ENCODE data around the gene GNB5. TPM values are rescaled to one million over a fixed set of nuclear protein-coding genes. Genes with fewer than 3 reads are reported as not detected.

GNB5 gene
- total RNA-seq, 1 donor from 2014 or later: 25.6 TPM

DNA sequence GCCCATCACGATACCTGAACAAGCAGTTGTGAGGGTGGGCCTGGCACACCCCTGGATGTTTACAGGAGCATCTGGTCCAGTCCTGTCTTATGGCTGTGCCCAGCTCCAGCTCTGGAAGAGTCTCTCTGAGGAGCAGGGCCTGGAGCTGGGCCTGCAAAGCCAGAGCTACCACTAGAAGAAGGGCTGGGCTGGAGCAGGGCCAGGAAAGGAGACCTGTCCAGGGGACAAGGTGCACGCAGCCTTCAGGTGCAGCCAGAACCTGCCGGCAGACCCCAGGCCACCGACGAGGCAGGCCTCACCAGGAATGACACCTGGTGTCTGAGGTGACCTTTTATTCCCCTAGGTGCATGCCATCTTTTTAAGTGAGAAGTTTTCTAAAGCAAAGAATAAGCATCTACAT is 70.2 kb downstream of the GNB5 start:
- Mint-ChIP-seq H3K36me3 (ENCODE audit: low read depth, unreplicated experiment) (peaks cover 2% of the 10 kb centered on the region), H3K27me3 (ENCODE audit: low read depth, unreplicated experiment) (no peaks in the 10 kb centered on the region), H3K9me3 (ENCODE audit: unreplicated experiment) (no peaks in the 10 kb centered on the region), H3K4me3 (ENCODE audit: unreplicated experiment) (no peak overlapping the region), H3K27ac (ENCODE audit: unreplicated experiment) (no peak overlapping the region), H3K4me1 (ENCODE audit: low read depth, unreplicated experiment) (peaks cover 17% of the 10 kb centered on the region)
- FAIRE-seq (no peak), DNase-seq (ENCODE audit: low read depth) (no peak)
- H4K20me1 ChIP-seq (ENCODE audit: insufficient read depth, low read length): no peaks in the 10 kb centered on the region
- no peaks in the 10 kb centered on the region for H3K9me3 ChIP-seq (ENCODE audit: insufficient read depth, low read depth, low read length)
- H3K4me1 ChIP-seq (ENCODE audit: insufficient read depth, low read length): peaks cover 9% of the 10 kb centered on the region
- H3K9ac ChIP-seq (ENCODE audit: low read length): no peak overlapping the region
- no peak overlapping the region for H3K27ac ChIP-seq (ENCODE audit: low read depth, low read length)
- H3K36me3 ChIP-seq (ENCODE audit: insufficient read depth, low read length): no peaks in the 10 kb centered on the region
- H3K27me3 ChIP-seq (ENCODE audit: insufficient read depth, low read length): no peaks in the 10 kb centered on the region
- H3K4me2 ChIP-seq (ENCODE audit: low read length): no peak overlapping the region
- no peaks in the 10 kb centered on the region for H3K79me2 ChIP-seq (ENCODE audit: insufficient read depth, low read length)
- no peak overlapping the region for H2AFZ ChIP-seq (ENCODE audit: low read depth, low read length)
- no peak for TF ChIP-seq EZH2 (IDR thresholded peaks at IDR 0.05; ENCODE audit: insufficient read depth, low read length)
- TF ChIP-seq, protein P1, sequence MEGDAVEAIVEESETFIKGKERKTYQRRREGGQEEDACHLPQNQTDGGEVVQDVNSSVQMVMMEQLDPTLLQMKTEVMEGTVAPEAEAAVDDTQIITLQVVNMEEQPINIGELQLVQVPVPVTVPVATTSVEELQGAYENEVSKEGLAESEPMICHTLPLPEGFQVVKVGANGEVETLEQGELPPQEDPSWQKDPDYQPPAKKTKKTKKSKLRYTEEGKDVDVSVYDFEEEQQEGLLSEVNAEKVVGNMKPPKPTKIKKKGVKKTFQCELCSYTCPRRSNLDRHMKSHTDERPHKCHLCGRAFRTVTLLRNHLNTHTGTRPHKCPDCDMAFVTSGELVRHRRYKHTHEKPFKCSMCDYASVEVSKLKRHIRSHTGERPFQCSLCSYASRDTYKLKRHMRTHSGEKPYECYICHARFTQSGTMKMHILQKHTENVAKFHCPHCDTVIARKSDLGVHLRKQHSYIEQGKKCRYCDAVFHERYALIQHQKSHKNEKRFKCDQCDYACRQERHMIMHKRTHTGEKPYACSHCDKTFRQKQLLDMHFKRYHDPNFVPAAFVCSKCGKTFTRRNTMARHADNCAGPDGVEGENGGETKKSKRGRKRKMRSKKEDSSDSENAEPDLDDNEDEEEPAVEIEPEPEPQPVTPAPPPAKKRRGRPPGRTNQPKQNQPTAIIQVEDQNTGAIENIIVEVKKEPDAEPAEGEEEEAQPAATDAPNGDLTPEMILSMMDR (IDR thresholded peaks at IDR 0.05; ENCODE audit: insufficient read depth, low read depth, low read length): no peak
- H3K4me3 ChIP-seq (ENCODE audit: insufficient read depth, low read depth, low read length): no peak overlapping the region

DNA sequence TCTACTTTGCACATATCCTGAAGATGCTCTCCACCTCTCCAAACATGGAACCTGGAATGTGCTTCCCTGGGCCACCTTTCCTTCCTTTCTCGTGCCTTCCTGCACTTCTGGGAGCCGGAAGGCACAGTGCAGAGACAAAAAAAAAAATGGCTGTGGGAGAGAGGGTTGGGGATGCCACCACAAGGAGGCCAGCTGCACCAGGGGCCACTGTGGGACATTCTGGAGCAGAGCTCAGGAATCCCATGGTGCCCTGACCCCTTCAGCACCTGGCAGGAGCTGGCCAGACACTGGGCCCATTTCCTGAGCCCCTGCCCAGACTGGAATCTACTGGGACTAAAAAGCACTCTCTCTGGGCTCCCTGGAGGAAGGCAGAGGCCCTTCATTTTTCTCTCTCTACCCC is 70.7 kb downstream of the GNB5 start:
- no peak overlapping the region for H3K27ac ChIP-seq (ENCODE audit: low read depth, low read length)
- no peaks in the 10 kb centered on the region for H3K36me3 ChIP-seq (ENCODE audit: insufficient read depth, low read length)
- Mint-ChIP-seq H3K9me3 (ENCODE audit: unreplicated experiment) (no peaks in the 10 kb centered on the region), H3K27me3 (ENCODE audit: low read depth, unreplicated experiment) (no peaks in the 10 kb centered on the region), H3K4me3 (ENCODE audit: unreplicated experiment) (no peak overlapping the region), H3K36me3 (ENCODE audit: low read depth, unreplicated experiment) (peaks cover 1% of the 10 kb centered on the region), H3K4me1 (ENCODE audit: low read depth, unreplicated experiment) (peaks cover 17% of the 10 kb centered on the region), H3K27ac (ENCODE audit: unreplicated experiment) (no peak overlapping the region)
- H3K4me3 ChIP-seq (ENCODE audit: insufficient read depth, low read depth, low read length): no peak overlapping the region
- no peak overlapping the region for H3K4me2 ChIP-seq (ENCODE audit: low read length)
- no peaks in the 10 kb centered on the region for H4K20me1 ChIP-seq (ENCODE audit: insufficient read depth, low read length)
- H3K9me3 ChIP-seq (ENCODE audit: insufficient read depth, low read depth, low read length): no peaks in the 10 kb centered on the region
- H3K79me2 ChIP-seq (ENCODE audit: insufficient read depth, low read length): no peaks in the 10 kb centered on the region
- FAIRE-seq: no peak
- no peaks in the 10 kb centered on the region for H3K27me3 ChIP-seq (ENCODE audit: insufficient read depth, low read length)
- H2AFZ ChIP-seq (ENCODE audit: low read depth, low read length): no peak overlapping the region
- no peak overlapping the region for H3K9ac ChIP-seq (ENCODE audit: low read length)
- no peak for DNase-seq (ENCODE audit: low read depth)
- peaks cover 9% of the 10 kb centered on the region for H3K4me1 ChIP-seq (ENCODE audit: insufficient read depth, low read length)
- TF ChIP-seq, protein P1 (IDR thresholded peaks at IDR 0.05; ENCODE audit: insufficient read depth, low read depth, low read length): no peak
- no peak for TF ChIP-seq EZH2 (IDR thresholded peaks at IDR 0.05; ENCODE audit: insufficient read depth, low read length)

DNA sequence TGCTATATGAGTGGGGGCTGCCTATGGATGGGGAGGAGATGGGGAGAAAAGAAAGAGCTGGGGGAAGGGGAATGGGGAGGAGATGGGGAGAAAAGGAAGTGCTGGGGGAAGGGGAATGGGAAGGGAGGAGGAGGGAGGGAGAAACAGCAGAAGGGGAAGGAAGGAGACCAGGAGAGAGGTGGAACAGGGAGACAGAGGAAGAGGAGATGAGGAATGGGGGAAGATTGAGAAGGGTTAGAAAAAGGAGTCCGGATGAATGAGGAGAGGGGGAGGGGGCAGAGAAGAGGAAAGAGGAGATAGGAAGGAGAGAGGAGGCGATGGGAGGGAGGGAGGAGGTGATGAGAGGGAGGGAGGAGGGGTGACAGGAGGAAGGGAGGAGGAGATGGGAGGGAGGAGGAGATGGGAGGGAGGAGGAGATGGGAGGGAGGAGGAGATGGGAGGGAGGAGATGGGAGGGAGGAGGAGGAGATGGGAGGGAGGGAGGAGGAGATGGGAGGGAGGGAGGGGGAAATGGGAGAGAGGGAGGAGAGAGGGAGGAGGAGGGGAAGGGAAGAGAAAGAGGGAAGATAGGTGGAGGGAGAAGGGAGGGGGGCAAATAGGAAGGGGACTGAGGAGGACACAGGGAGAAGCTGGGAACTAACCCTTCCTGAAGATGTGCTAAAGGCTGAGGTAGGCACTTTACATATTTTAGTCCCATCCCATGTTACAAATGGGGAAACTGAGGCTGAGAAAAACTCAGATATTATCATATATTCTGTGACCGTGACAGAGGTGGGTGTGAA is 72.0 kb downstream of the GNB5 start:
- H3K9me3 ChIP-seq (ENCODE audit: insufficient read depth, low read depth, low read length): no peaks in the 10 kb centered on the region
- no peaks in the 10 kb centered on the region for H4K20me1 ChIP-seq (ENCODE audit: insufficient read depth, low read length)
- H3K27ac ChIP-seq (ENCODE audit: low read depth, low read length): no peak overlapping the region
- no peak overlapping the region for H3K27ac Mint-ChIP-seq (ENCODE audit: unreplicated experiment)
- H3K9ac ChIP-seq (ENCODE audit: low read length): no peak overlapping the region
- no peak overlapping the region for H3K4me3 Mint-ChIP-seq (ENCODE audit: unreplicated experiment)
- DNase-seq (ENCODE audit: low read depth) (no peak), FAIRE-seq (no peak)
- TF ChIP-seq EZH2 (IDR thresholded peaks at IDR 0.05; ENCODE audit: insufficient read depth, low read length): no peak
- TF ChIP-seq, protein P1 (IDR thresholded peaks at IDR 0.05; ENCODE audit: insufficient read depth, low read depth, low read length): no peak
- peaks cover 9% of the 10 kb centered on the region for H3K4me1 Mint-ChIP-seq (ENCODE audit: low read depth, unreplicated experiment)
- no peaks in the 10 kb centered on the region for H3K36me3 Mint-ChIP-seq (ENCODE audit: low read depth, unreplicated experiment)
- no peak overlapping the region for H2AFZ ChIP-seq (ENCODE audit: low read depth, low read length)
- H3K4me2 ChIP-seq (ENCODE audit: low read length): no peak overlapping the region
- H3K27me3 ChIP-seq (ENCODE audit: insufficient read depth, low read length): peaks cover 2% of the 10 kb centered on the region
- H3K79me2 ChIP-seq (ENCODE audit: insufficient read depth, low read length): no peaks in the 10 kb centered on the region
- H3K36me3 ChIP-seq (ENCODE audit: insufficient read depth, low read length): no peaks in the 10 kb centered on the region
- no peaks in the 10 kb centered on the region for H3K9me3 Mint-ChIP-seq (ENCODE audit: unreplicated experiment)
- peaks cover under 1% of the 10 kb centered on the region for H3K4me1 ChIP-seq (ENCODE audit: insufficient read depth, low read length)
- H3K27me3 Mint-ChIP-seq (ENCODE audit: low read depth, unreplicated experiment): peaks cover 4% of the 10 kb centered on the region
- H3K4me3 ChIP-seq (ENCODE audit: insufficient read depth, low read depth, low read length): no peak overlapping the region
